ENCODE measurements around the gene MUSK.
"Not testable (repeated sequence)": the region's sequence is repeated elsewhere in the genome, so short reads cannot be mapped to it uniquely, and the experiment has no call there.

Gene MUSK

GRCh38 chr9:110808599-110808980 is 140.0 kb downstream of the MUSK start:
- no peak overlapping the region for H3K27ac ChIP-seq (ENCODE audit: low read length)
- no CpG with 5 or more reads among the region's 4 CpGs for WGBS (ENCODE audit: insufficient coverage, insufficient read length)
- H3K36me3 ChIP-seq (ENCODE audit: control insufficient read depth, insufficient read depth, low read length): no peaks in the 10 kb centered on the region
- no peaks in the 10 kb centered on the region for H3K27me3 ChIP-seq (ENCODE audit: control insufficient read depth, insufficient read depth, low read length)
- no peak overlapping the region for H3K4me3 ChIP-seq (ENCODE audit: low read length)
- DNase-seq (ENCODE audit: low read depth, low spot score): no peak
- H3K9me3 ChIP-seq (ENCODE audit: control insufficient read depth, insufficient read depth, low read length): no peaks in the 10 kb centered on the region
- H3K4me1 ChIP-seq (ENCODE audit: control insufficient read depth, insufficient read depth, low read length): no peaks in the 10 kb centered on the region

GRCh38 chr9:110809038-110809595 is 140.5 kb downstream of the MUSK start:
- Histone ChIP-seq H3K4me1 (ENCODE audit: control insufficient read depth, insufficient read depth, low read length) (no peaks in the 10 kb centered on the region), H3K4me3 (ENCODE audit: low read length) (no peak overlapping the region), H3K27ac (ENCODE audit: low read length) (no peak overlapping the region), H3K9me3 (ENCODE audit: control insufficient read depth, insufficient read depth, low read length) (no peaks in the 10 kb centered on the region), H3K36me3 (ENCODE audit: control insufficient read depth, insufficient read depth, low read length) (no peaks in the 10 kb centered on the region), H3K27me3 (ENCODE audit: control insufficient read depth, insufficient read depth, low read length) (no peaks in the 10 kb centered on the region)
- DNase-seq (ENCODE audit: low read depth, low spot score): no peak
- WGBS (ENCODE audit: insufficient coverage, insufficient read length): no CpG with 5 or more reads among the region's 3 CpGs

- no peaks in the 10 kb centered on the region for H3K36me3 ChIP-seq (ENCODE audit: control insufficient read depth, insufficient read depth, low read length)
- H3K9me3 ChIP-seq (ENCODE audit: control insufficient read depth, insufficient read depth, low read length): no peaks in the 10 kb centered on the region
- H3K27ac ChIP-seq (ENCODE audit: low read length): no peak overlapping the region
- H3K27me3 ChIP-seq (ENCODE audit: control insufficient read depth, insufficient read depth, low read length): no peaks in the 10 kb centered on the region
- H3K4me3 ChIP-seq (ENCODE audit: low read length): no peak overlapping the region
- WGBS (ENCODE audit: insufficient coverage, insufficient read length): no CpG with 5 or more reads among the region's 1 CpG
- DNase-seq (ENCODE audit: low read depth, low spot score): no peak
- no peaks in the 10 kb centered on the region for H3K4me1 ChIP-seq (ENCODE audit: control insufficient read depth, insufficient read depth, low read length)
Observed at GRCh38 chr9:110810262-110810976, 141.8 kb downstream of the MUSK start.

GRCh38 chr9:110812886-110813285 is 144.3 kb downstream of the MUSK start:
- no CpG with 5 or more reads among the region's 3 CpGs for WGBS (ENCODE audit: insufficient coverage, insufficient read length)

GRCh38 chr9:110814159-110814558 is 145.6 kb downstream of the MUSK start:
- Histone ChIP-seq H3K27me3 (ENCODE audit: control insufficient read depth, insufficient read depth, low read length) (no peaks in the 10 kb centered on the region), H3K4me3 (ENCODE audit: low read length) (no peak overlapping the region), H3K27ac (ENCODE audit: low read length) (no peak overlapping the region), H3K9me3 (ENCODE audit: control insufficient read depth, insufficient read depth, low read length) (no peaks in the 10 kb centered on the region), H3K4me1 (ENCODE audit: control insufficient read depth, insufficient read depth, low read length) (no peaks in the 10 kb centered on the region), H3K36me3 (ENCODE audit: control insufficient read depth, insufficient read depth, low read length) (no peaks in the 10 kb centered on the region)
- no CpG with 5 or more reads among the region's 2 CpGs for WGBS (ENCODE audit: insufficient coverage, insufficient read length)
- DNase-seq (ENCODE audit: low read depth, low spot score): no peak

More at GRCh38 chr9:110812886-110813285, 144.3 kb downstream of the MUSK start:
- Histone ChIP-seq H3K9me3 (ENCODE audit: control insufficient read depth, insufficient read depth, low read length) (no peaks in the 10 kb centered on the region), H3K27ac (ENCODE audit: low read length) (no peak overlapping the region), H3K4me1 (ENCODE audit: control insufficient read depth, insufficient read depth, low read length) (no peaks in the 10 kb centered on the region), H3K36me3 (ENCODE audit: control insufficient read depth, insufficient read depth, low read length) (no peaks in the 10 kb centered on the region), H3K27me3 (ENCODE audit: control insufficient read depth, insufficient read depth, low read length) (no peaks in the 10 kb centered on the region), H3K4me3 (ENCODE audit: low read length) (no peak overlapping the region)
- DNase-seq (ENCODE audit: low read depth, low spot score): no peak

- WGBS (ENCODE audit: insufficient coverage, insufficient read length): no CpG with 5 or more reads among the region's 1 CpG
- H3K4me3 ChIP-seq (ENCODE audit: low read length): no peak overlapping the region
Observed at GRCh38 chr9:110815361-110815760, 146.8 kb downstream of the MUSK start.

GRCh38 chr9:110820381-110820780 is 151.8 kb downstream of the MUSK start:
- WGBS (ENCODE audit: insufficient coverage, insufficient read length): no CpG with 5 or more reads among the region's 1 CpG
- Histone ChIP-seq H3K4me1 (ENCODE audit: control insufficient read depth, insufficient read depth, low read length) (no peaks in the 10 kb centered on the region), H3K4me3 (ENCODE audit: low read length) (no peak overlapping the region), H3K27me3 (ENCODE audit: control insufficient read depth, insufficient read depth, low read length) (no peaks in the 10 kb centered on the region), H3K9me3 (ENCODE audit: control insufficient read depth, insufficient read depth, low read length) (no peaks in the 10 kb centered on the region), H3K36me3 (ENCODE audit: control insufficient read depth, insufficient read depth, low read length) (no peaks in the 10 kb centered on the region), H3K27ac (ENCODE audit: low read length) (no peak overlapping the region)
- DNase-seq (ENCODE audit: low read depth, low spot score): no peak

More at GRCh38 chr9:110815361-110815760, 146.8 kb downstream of the MUSK start:
- no peaks in the 10 kb centered on the region for H3K36me3 ChIP-seq (ENCODE audit: control insufficient read depth, insufficient read depth, low read length)
- H3K27me3 ChIP-seq (ENCODE audit: control insufficient read depth, insufficient read depth, low read length): no peaks in the 10 kb centered on the region
- no peak overlapping the region for H3K27ac ChIP-seq (ENCODE audit: low read length)
- H3K9me3 ChIP-seq (ENCODE audit: control insufficient read depth, insufficient read depth, low read length): no peaks in the 10 kb centered on the region
- H3K4me1 ChIP-seq (ENCODE audit: control insufficient read depth, insufficient read depth, low read length): no peaks in the 10 kb centered on the region
- DNase-seq (ENCODE audit: low read depth, low spot score): no peak

- Histone ChIP-seq H3K9me3 (ENCODE audit: control insufficient read depth, insufficient read depth, low read length) (no peaks in the 10 kb centered on the region), H3K27ac (ENCODE audit: low read length) (no peak overlapping the region), H3K4me1 (ENCODE audit: control insufficient read depth, insufficient read depth, low read length) (no peaks in the 10 kb centered on the region), H3K36me3 (ENCODE audit: control insufficient read depth, insufficient read depth, low read length) (no peaks in the 10 kb centered on the region), H3K27me3 (ENCODE audit: control insufficient read depth, insufficient read depth, low read length) (no peaks in the 10 kb centered on the region), H3K4me3 (ENCODE audit: low read length) (no peak overlapping the region)
- no peak for DNase-seq (ENCODE audit: low read depth, low spot score)
- no CpG with 5 or more reads among the region's 1 CpG for WGBS (ENCODE audit: insufficient coverage, insufficient read length)
Observed at GRCh38 chr9:110821064-110821463, 152.5 kb downstream of the MUSK start.

- not testable (repeated sequence) for DNase-seq (ENCODE audit: low read depth, low spot score); H3K27ac ChIP-seq (ENCODE audit: low read length); H3K4me3 ChIP-seq (ENCODE audit: low read length); H3K27me3 ChIP-seq (ENCODE audit: control insufficient read depth, insufficient read depth, low read length); H3K36me3 ChIP-seq (ENCODE audit: control insufficient read depth, insufficient read depth, low read length); H3K4me1 ChIP-seq (ENCODE audit: control insufficient read depth, insufficient read depth, low read length); H3K9me3 ChIP-seq (ENCODE audit: control insufficient read depth, insufficient read depth, low read length)
Observed at GRCh38 chr9:110825129-110825528, 156.5 kb downstream of the MUSK start.

- Histone ChIP-seq H3K4me1 (ENCODE audit: control insufficient read depth, insufficient read depth, low read length) (peaks cover 2% of the 10 kb centered on the region; the same call in 1 of the 2 replicates), H3K27me3 (ENCODE audit: control insufficient read depth, insufficient read depth, low read length) (no peaks in the 10 kb centered on the region), H3K4me3 (ENCODE audit: low read length) (no peak overlapping the region), H3K36me3 (ENCODE audit: control insufficient read depth, insufficient read depth, low read length) (no peaks in the 10 kb centered on the region), H3K9me3 (ENCODE audit: control insufficient read depth, insufficient read depth, low read length) (no peaks in the 10 kb centered on the region), H3K27ac (ENCODE audit: low read length) (no peak overlapping the region)
- no peak for DNase-seq (ENCODE audit: low read depth, low spot score)
- WGBS (ENCODE audit: insufficient coverage, insufficient read length): no CpG with 5 or more reads among the region's 2 CpGs
Observed at GRCh38 chr9:110825950-110826349, 157.4 kb downstream of the MUSK start.

- not testable (repeated sequence) for H3K4me1 ChIP-seq (ENCODE audit: control insufficient read depth, insufficient read depth, low read length); H3K9me3 ChIP-seq (ENCODE audit: control insufficient read depth, insufficient read depth, low read length); H3K27me3 ChIP-seq (ENCODE audit: control insufficient read depth, insufficient read depth, low read length); H3K27ac ChIP-seq (ENCODE audit: low read length); H3K4me3 ChIP-seq (ENCODE audit: low read length); H3K36me3 ChIP-seq (ENCODE audit: control insufficient read depth, insufficient read depth, low read length); DNase-seq (ENCODE audit: low read depth, low spot score)
- WGBS (ENCODE audit: insufficient coverage, insufficient read length): no CpG with 5 or more reads among the region's 9 CpGs
Observed at GRCh38 chr9:110826400-110826799, 157.8 kb downstream of the MUSK start.
